ENCODE measurements around the gene RABGAP1L.
"Not testable (repeated sequence)": the region's sequence is repeated elsewhere in the genome, so short reads cannot be mapped to it uniquely, and the experiment has no call there.

Gene RABGAP1L

DNA sequence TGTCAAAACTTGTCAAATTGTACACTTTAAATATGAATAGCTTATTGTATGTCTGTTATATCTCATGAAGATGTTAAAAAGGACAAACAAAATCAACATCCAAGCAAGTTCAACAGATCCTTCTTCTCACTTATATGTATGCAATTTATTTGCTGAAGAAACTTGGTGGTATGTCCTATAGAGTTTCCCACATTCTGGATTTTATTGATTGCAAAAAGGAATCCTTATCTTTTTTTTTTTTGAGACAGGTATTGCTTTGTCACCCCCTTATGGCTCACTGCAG is 5.6 kb upstream of the RABGAP1L start:
- DNase-seq, result no peak

GRCh38 chr1:174156437-174156836 is 2.9 kb upstream of the RABGAP1L start:
- DNase-seq, result no peak

DNA sequence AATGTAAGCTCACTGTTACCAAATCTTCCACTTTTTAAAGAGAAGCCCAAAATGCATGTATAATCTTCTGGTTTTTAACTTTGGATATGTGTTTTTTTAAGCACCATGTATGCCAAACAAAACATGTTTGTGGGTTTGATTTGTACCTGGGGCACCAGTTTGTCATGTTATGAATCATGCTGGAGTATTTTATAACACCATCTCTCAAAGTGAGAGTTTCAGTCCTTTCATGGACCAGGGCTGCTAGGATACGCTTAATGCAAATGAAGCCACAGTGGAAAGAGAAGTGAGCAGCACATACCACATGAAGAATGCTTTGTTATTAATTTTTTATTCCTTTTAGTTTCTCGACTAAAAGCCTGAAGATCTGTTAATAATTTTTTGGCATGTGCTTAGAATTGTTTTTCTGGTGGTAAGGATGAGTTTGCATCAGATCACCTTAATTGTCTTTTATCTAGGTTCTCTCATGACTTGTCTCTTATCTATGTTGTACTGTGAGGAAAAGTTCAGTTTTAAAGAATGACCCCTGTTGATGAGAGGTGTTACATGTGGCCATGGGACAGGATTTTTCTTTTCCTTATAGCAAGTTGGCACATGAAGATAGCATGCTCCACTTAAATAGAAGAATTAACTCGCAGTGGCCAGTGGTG is 2.0 kb upstream of the RABGAP1L start:
- DNase-seq, result no peak

- DNase-seq, result no peak
These were observed 511 bp upstream of the RABGAP1L start for GRCh38 chr1:174158767-174159251.

DNA sequence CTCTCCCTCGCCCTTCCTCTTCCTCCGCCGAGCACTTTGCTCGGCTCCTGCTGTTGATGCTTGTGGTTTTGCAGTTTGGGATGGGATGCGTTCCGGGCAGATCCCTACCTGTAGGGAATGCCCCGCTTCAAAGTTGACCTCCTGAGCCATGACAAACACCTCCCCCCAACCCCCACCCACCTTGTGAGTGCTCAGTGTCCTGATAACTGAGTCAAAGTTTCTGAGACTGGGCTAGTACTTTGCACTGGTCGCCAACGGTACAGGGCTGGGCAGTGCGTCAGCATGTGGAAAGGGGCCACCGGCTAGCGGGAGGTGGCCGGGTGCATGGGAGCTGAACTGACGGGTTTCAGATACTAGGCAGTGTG is 771 bp downstream of the RABGAP1L start:
- DNase-seq, result peak; percentile 6

DNA sequence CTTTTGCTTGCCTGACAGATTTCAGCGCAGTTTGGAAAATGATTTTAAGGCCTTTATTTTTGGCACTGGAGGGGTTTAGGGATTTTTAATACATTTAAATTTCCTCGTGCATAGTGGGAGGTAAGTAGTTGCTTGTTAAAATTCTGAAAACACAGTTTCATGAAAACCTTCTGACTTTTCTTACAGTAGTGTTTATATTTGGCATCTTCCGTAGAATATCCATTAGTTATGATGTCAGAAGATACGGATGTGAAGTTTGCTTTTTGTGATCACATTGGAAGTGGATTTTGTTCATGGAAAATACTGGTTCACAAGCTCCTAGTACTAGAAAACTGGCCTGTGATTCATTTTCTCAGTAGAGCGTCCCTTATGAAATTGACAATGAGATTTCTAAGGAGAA is 1.3 kb downstream of the RABGAP1L start:
- no peak for DNase-seq

- DNase-seq, result no peak
These were observed 2.5 kb downstream of the RABGAP1L start for GRCh38 chr1:174161813-174162212.

- DNase-seq, result no peak
These were observed 5.5 kb downstream of the RABGAP1L start for GRCh38 chr1:174164826-174165225.

DNA sequence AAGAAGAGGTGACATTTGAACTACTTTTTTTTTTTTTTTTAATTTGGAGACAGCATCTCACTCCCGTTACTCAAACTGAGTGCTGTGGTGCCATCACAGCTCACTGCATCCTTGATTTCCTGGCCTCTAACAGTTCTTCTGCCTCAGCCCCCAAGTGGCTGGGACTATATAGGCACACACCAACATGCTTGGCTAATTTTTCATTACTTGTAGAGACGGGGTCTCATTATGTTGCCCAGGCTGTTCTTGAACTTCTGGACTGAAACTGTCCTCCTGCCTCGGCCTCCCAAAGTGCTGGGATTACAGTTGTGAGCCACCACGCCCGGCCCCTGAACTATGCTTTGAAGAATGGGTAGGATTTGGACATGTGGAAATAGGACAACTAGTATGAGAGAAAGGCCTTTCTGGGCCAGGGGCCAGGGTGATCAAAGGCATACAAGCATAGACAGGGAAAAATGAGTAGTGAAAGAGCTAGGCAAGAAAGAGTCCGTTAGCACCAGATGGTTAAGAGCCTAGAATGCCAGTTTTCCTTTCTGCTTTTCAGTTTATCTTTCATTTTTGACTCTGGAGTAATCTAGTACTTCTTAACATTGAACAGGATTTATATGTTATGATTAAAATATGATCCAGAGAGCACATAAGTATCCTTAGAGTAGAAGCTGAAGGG is 6.3 kb downstream of the RABGAP1L start:
- peak; percentile 9 for DNase-seq

- no peak for DNase-seq
These were observed 7.4 kb downstream of the RABGAP1L start for GRCh38 chr1:174166530-174167264.

DNA sequence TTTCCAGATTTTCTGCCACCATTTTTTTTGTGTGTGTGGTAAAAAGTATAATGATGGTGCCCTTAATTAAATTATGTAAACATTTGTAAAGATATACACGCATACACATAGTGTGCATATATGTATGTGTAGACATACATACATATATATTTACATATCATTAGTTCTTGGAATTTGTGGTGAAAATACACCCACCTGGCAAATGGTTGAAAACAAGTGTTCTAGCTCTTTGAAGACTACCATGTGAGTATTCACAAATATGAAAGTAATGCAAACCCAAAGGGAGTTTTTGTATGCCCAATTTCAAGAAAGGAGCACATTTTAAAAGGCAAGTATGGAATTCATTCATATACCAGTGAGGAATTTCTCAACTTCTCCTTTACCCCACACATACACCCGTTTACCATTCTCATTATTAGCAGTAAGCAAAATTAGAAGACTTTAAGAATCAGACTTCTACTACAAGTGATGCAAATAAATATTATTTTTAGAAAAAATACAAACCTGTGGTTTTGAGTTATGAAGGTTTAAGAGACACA is 8.0 kb downstream of the RABGAP1L start:
- no peak for DNase-seq

DNA sequence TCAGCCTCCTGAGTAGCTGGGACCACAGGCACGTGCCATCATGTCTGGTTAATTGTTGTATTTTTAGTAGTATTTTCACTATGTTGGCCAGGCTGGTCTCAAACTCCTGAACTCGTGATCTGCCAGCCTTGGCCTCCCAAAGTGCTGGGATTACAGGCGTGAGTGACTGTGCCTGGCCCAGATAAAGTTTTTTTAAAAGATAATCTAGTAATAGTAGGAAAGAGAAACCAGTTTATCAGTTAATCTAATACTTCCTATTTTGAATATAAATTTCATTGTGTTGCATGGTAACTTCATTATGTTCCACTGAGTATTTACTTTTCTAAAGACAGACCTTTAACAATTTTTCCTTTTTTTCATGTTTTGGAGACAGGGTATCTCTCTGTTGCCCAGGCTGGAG is 10.0 kb downstream of the RABGAP1L start:
- DNase-seq, result no peak

GRCh38 chr1:174171073-174171472 is 11.8 kb downstream of the RABGAP1L start:
- DNase-seq, result no peak

DNA sequence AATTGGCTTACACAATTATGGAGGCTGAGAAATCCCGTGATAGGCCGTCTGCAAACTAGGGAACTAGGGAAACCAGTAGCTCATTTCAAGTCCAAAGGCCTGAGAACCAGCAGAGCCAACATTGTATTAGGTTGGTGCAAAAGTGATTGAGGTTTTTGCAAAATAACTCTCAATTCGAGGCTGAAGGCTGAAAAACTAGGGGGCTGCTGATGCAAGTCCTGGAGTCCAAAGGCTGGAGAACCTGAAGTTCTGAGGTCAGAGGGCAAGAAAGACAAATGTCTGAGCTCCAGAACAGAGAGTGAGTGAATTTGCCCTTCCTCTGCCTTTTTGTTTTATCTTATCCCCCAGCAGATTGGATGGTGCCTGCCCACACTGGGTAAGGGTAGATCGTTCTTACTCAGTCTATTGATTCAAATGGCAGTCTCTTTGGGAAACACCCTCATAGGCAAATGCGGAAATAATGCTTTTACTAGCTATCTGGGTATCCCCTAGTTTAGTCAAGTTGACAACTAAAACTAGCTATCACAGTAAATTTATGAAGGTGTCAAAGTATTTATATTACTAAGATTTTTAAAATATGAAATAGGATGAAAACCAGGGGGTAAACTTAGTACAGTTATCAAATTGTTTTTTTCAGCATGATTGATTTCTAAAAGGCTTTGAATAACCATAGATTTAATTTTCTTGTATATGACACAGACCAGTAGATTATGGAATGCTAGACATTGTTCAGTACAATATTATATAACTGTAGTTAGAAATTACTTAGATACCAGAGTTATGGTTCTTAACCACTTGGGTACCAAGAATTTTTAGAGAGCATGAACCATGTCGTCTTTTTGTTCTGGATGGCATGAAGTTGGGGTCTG is 15.4 kb downstream of the RABGAP1L start:
- DNase-seq, result no peak

GRCh38 chr1:174178459-174178858 is 19.1 kb downstream of the RABGAP1L start:
- not testable (repeated sequence) for DNase-seq

GRCh38 chr1:174189428-174190062 is 30.2 kb downstream of the RABGAP1L start:
- no peak for DNase-seq

DNA sequence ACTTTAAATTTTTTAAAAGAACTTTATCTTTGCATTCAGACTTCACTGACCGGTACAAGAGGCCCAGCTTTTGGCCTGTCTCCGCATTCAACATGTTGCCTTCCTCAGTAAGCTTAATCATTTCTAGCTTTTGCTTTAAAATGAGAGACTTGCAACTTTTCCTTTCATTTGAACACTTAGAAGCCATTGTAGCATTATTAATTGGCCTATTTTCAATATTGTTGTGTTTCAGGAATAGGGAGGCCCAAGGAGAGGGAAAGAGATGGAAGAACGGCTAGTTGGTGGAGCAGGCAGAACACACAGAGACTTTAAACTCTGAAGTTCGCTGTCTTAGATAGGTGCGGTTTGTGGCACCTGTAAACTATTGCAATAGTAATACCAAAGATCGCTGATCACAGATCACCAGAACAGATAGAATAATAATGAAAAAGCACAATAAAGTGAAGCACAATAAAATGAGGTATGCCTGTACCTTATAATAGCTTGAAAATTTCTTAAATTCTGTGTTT is 31.4 kb downstream of the RABGAP1L start:
- DNase-seq, result no peak

DNA sequence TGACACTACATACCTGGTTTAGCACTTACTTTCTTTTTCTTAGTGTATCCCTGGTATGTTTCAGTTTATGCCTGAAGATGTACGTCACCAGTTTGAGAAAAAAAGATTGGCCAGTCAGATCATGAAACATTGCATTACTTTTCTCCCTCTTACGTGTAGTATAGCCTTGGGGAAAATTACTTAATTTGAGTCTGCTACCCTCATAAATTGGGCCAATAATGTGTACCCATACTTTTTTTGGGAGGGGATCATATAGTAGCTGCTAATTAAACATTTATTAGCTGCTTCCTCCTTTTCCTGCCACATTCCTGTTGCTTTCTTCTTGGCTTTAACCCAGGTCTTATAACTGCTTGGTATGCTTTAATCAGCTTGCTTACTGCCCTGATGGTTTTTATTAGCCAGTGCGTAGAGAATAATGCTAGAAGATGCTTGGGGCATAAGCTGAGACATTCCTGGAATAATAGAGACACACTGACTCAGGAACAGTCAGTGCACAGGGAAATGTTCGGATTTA is 32.1 kb downstream of the RABGAP1L start:
- peak; percentile 91 for DNase-seq

DNA sequence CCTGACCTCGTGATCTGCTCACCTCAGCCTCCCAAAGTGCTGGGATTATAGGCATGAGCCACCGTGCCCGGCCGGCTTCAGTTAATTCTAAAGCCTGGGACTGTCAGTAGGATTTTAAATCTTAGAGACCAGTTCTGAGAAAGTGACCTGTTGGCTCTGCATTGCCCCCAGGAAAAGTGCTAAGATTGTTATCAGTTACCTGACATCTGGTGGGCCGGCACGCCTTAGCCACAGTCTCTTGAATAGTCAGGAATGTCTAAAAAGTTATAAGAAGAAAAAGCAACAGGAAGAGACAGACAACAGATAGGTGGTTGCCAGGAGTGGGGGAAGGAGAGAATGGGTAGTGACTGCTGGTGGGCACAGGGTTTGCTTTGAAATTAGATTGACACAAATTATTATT is 35.1 kb downstream of the RABGAP1L start:
- DNase-seq, result no peak

DNA sequence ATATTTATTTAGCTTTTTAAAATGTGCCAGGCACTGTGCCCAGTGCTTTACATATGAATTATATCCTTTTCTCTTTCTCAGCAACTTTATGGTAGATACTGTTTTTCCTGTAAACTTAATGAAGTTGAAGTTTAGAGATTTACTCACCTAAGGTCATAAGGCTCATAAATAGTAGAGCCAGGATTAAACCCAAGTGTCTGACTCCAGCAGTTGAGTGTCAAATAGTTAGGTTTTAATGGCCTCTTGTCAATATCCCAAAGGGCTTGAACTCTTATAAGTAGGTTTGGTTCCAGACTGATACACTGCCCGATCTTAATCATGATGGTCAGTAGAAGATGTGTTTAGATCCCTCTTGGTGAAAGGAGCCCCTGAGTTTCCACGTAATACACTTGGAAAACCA is 37.8 kb downstream of the RABGAP1L start:
- DNase-seq, result no peak

- no peak for DNase-seq
These were observed 38.2 kb downstream of the RABGAP1L start for GRCh38 chr1:174197547-174197946.

- no peak for DNase-seq
These were observed 38.9 kb downstream of the RABGAP1L start for GRCh38 chr1:174198202-174198601.

All from fibroblast of skin of abdomen (primary cell).